WTC11 (cell line): ENCODE results near the gene NNMT. TPM values are rescaled to one million over a fixed set of nuclear protein-coding genes. Genes with fewer than 3 reads are reported as not detected.

Experiments used
- ATAC-seq: fragments of 200-7000 bp; cut with Tn5 transposase; 2 replicates; pipeline ENCODE4 v1.10.0; 2021; ENCODE audit warnings: mild to moderate bottlenecking, moderate library complexity
- CTCF ChIA-PET: fragments of 300-600 bp; sonication (Branson Sonifier 250); formaldehyde crosslinking; loops from one replicate; lab custom pipeline; 2021; ENCODE audit warnings: antibody characterized with exemption; lab: Charles Lee
- POLR2A ChIA-PET: fragments of 350-600 bp; sonication (Branson Sonifier 250); formaldehyde crosslinking; loops from one replicate; lab custom pipeline; 2021; ENCODE audit warnings: antibody characterized with exemption; lab: Charles Lee
- DNase-seq: peaks from one replicate; pipeline ENCODE4 v3.0.0; 2021; ENCODE audit warnings: low spot score
- H3K27ac Mint-ChIP-seq: 2 replicates; pipeline ENCODE4 v1.8.0; 2021; ENCODE audit warnings: mixed read lengths
- H3K27me3 Mint-ChIP-seq: 2 replicates; pipeline ENCODE4 v1.8.0; 2021; ENCODE audit warnings: low read depth, mild to moderate bottlenecking, moderate library complexity, mixed read lengths
- H3K36me3 Mint-ChIP-seq: 2 replicates; pipeline ENCODE4 v1.8.0; 2021; ENCODE audit warnings: mixed read lengths
- H3K4me1 Mint-ChIP-seq: 2 replicates; pipeline ENCODE4 v1.8.0; 2022; ENCODE audit warnings: mixed read lengths
- H3K4me3 Mint-ChIP-seq: 2 replicates; pipeline ENCODE4 v1.8.0; 2021; ENCODE audit warnings: mild to moderate bottlenecking, moderate library complexity, mixed read lengths
- H3K9me3 Mint-ChIP-seq: 2 replicates; pipeline ENCODE4 v1.8.0; 2021; ENCODE audit warnings: mixed read lengths
- ATF2 ChIP-seq: sonication (generic); formaldehyde crosslinking; IDR thresholded peaks from 2 replicates; pipeline ENCODE4 v1.8.1; 2022; ENCODE audit warnings: low read depth, missing genetic modification reagents, borderline replicate concordance
- ATF3 ChIP-seq: sonication (generic); formaldehyde crosslinking; conservative IDR thresholded peaks from 2 replicates; pipeline ENCODE4 v1.8.1; 2022; ENCODE audit warnings: mild to moderate bottlenecking, missing genetic modification reagents
- CREB1 ChIP-seq: sonication (generic); formaldehyde crosslinking; IDR thresholded peaks from 2 replicates; pipeline ENCODE4 v1.8.0; 2023; ENCODE audit warnings: mild to moderate bottlenecking, missing genetic modification reagents
- E2F1 ChIP-seq: sonication (generic); formaldehyde crosslinking; IDR thresholded peaks from 2 replicates; pipeline ENCODE4 v1.8.0; 2022; ENCODE audit warnings: mild to moderate bottlenecking, missing genetic modification reagents
- E2F4 ChIP-seq: sonication (generic); formaldehyde crosslinking; IDR thresholded peaks from 2 replicates; pipeline ENCODE4 v1.8.1; 2022; ENCODE audit warnings: low read depth, mild to moderate bottlenecking, moderate library complexity, missing genetic modification reagents, borderline replicate concordance
- ESRRA ChIP-seq: sonication (generic); formaldehyde crosslinking; IDR thresholded peaks from 2 replicates; pipeline ENCODE4 v1.8.1; 2022; ENCODE audit warnings: mild to moderate bottlenecking, missing genetic modification reagents, borderline replicate concordance
- GABPB1 ChIP-seq: sonication (generic); formaldehyde crosslinking; IDR thresholded peaks from 2 replicates; pipeline ENCODE4 v1.8.1; 2023; ENCODE audit warnings: mild to moderate bottlenecking, missing genetic modification reagents
- GTF2I ChIP-seq: fragments of 250-450 bp; sonication (Bioruptor Pico); conservative IDR thresholded peaks from 2 replicates; pipeline ENCODE4 v1.4.0; 2021; ENCODE audit warnings: mild to moderate bottlenecking
- HMGXB4 ChIP-seq: sonication (generic); formaldehyde crosslinking; IDR thresholded peaks from 2 replicates; pipeline ENCODE4 v1.8.1; 2023; ENCODE audit warnings: mild to moderate bottlenecking, moderate library complexity, missing genetic modification reagents
- KAT7 ChIP-seq: sonication (generic); formaldehyde crosslinking; IDR thresholded peaks from 2 replicates; pipeline ENCODE4 v1.8.1; 2023; ENCODE audit warnings: missing genetic modification reagents, mild to moderate bottlenecking, borderline replicate concordance
- MXD4 ChIP-seq: fragments of 250-450 bp; sonication (Bioruptor Pico); IDR thresholded peaks from 2 replicates; pipeline ENCODE4 v1.8.0; 2021; ENCODE audit warnings: mild to moderate bottlenecking, moderate library complexity, borderline replicate concordance
- MYBL2 ChIP-seq: sonication (generic); formaldehyde crosslinking; IDR thresholded peaks from 2 replicates; pipeline ENCODE4 v1.8.1; 2023; ENCODE audit warnings: mild to moderate bottlenecking, moderate library complexity, missing genetic modification reagents
- NFYB ChIP-seq: sonication (generic); formaldehyde crosslinking; conservative IDR thresholded peaks from 2 replicates; pipeline ENCODE4 v1.8.0; 2022; ENCODE audit warnings: low read depth, missing genetic modification reagents
- OVOL2 ChIP-seq: fragments of 250-450 bp; sonication (Bioruptor Pico); IDR thresholded peaks from 2 replicates; pipeline ENCODE4 v1.9.0; 2021; ENCODE audit warnings: mild to moderate bottlenecking, borderline replicate concordance
- PREB ChIP-seq: sonication (generic); formaldehyde crosslinking; IDR thresholded peaks from 2 replicates; pipeline ENCODE4 v1.8.1; 2022; ENCODE audit warnings: mild to moderate bottlenecking, missing genetic modification reagents, moderate library complexity, borderline replicate concordance
- PRRX2 ChIP-seq: fragments of 250-450 bp; sonication (Bioruptor Pico); IDR thresholded peaks from 2 replicates; pipeline ENCODE4 v1.8.0; 2021; ENCODE audit warnings: mild to moderate bottlenecking
- TEAD4 ChIP-seq: sonication (generic); formaldehyde crosslinking; IDR thresholded peaks from 2 replicates; pipeline ENCODE4 v1.8.0; 2022; ENCODE audit warnings: mild to moderate bottlenecking, missing genetic modification reagents
- ZBTB21 ChIP-seq: sonication (generic); formaldehyde crosslinking; IDR thresholded peaks from 2 replicates; pipeline ENCODE4 v1.8.1; 2023; ENCODE audit warnings: mild to moderate bottlenecking, missing genetic modification reagents, borderline replicate concordance
- ZMAT4 ChIP-seq: fragments of 250-450 bp; sonication (Bioruptor Pico); IDR thresholded peaks from 2 replicates; pipeline ENCODE4 v1.9.0; 2021; ENCODE audit warnings: mild to moderate bottlenecking
- ZNF121 ChIP-seq: sonication (generic); formaldehyde crosslinking; IDR thresholded peaks from 2 replicates; pipeline ENCODE4 v1.8.0; 2023; ENCODE audit warnings: missing genetic modification reagents
- ZNF232 ChIP-seq: sonication (generic); formaldehyde crosslinking; IDR thresholded peaks from 2 replicates; pipeline ENCODE4 v1.8.0; 2022; ENCODE audit warnings: mild to moderate bottlenecking, missing genetic modification reagents
- ZNF263 ChIP-seq: sonication (generic); formaldehyde crosslinking; IDR thresholded peaks from 2 replicates; pipeline ENCODE4 v1.8.1; 2022; ENCODE audit warnings: low read depth, mild to moderate bottlenecking, moderate library complexity, missing genetic modification reagents
- ZNF423 ChIP-seq: fragments of 250-450 bp; sonication (Bioruptor Pico); IDR thresholded peaks from 2 replicates; pipeline ENCODE4 v2.1.2; 2022; ENCODE audit warnings: mild to moderate bottlenecking, moderate library complexity
- ZNF671 ChIP-seq: fragments of 250-450 bp; sonication (Bioruptor Pico); IDR thresholded peaks from 2 replicates; pipeline ENCODE4 v1.8.0; 2021; ENCODE audit warnings: mild to moderate bottlenecking
- total RNA-seq: library from RNA; stranded (reverse); gene quantifications from 3 replicates; pipeline ENCODE4 v1.2.3, GENCODE V29; 2021

Gene NNMT
- total RNA-seq, 1 experiment from 2014 or later, result 0.50 TPM

GRCh38 chr11:114311946-114312345 is 15.7 kb downstream of the NNMT start:
- POLR2A ChIA-PET, result no interaction called here
- ATAC-seq, result no peak
- DNase-seq, result no peak
- Mint-ChIP-seq H3K4me3 (no peak overlapping the region), H3K9me3 (peaks cover 7% of the 10 kb centered on the region; the same call in 1 of the 2 replicates), H3K27me3 (peaks cover 12% of the 10 kb centered on the region), H3K4me1 (peaks cover 33% of the 10 kb centered on the region), H3K27ac (no peak overlapping the region), H3K36me3 (no peaks in the 10 kb centered on the region)
- CTCF ChIA-PET, result interaction anchor here (1.0 kb wide), 1 partner anchor 51 kb away, joined by 4 read pairs; no protein-coding TSS in a partner anchor
- TF ChIP-seq ATF3 (CRISPR knock-in tag) (no peak), PREB (CRISPR knock-in tag) (no peak), ZNF121 (CRISPR knock-in tag) (no peak), OVOL2 (CRISPR knock-in tag) (no peak), NFYB (no peak), TEAD4 (CRISPR knock-in tag) (no peak), GABPB1 (CRISPR knock-in tag) (no peak), HMGXB4 (no peak), MYBL2 (CRISPR knock-in tag) (no peak), E2F4 (no peak), ZMAT4 (CRISPR knock-in tag) (no peak), ZBTB21 (CRISPR knock-in tag) (no peak), ZNF671 (no peak), GTF2I (CRISPR knock-in tag) (no peak), ATF2 (CRISPR knock-in tag) (no peak)

- POLR2A ChIA-PET, result no interaction called here
- no peak for ATAC-seq
- H3K4me1 Mint-ChIP-seq, result peaks cover 42% of the 10 kb centered on the region
- H3K36me3 Mint-ChIP-seq, result no peaks in the 10 kb centered on the region
- CTCF ChIA-PET, result interaction anchor here (1.0 kb wide), 1 partner anchor 26 kb away, joined by 4 read pairs; no protein-coding TSS in a partner anchor
- no peak overlapping the region for H3K4me3 Mint-ChIP-seq
- TF ChIP-seq CREB1, result no peak
- no peak for TF ChIP-seq E2F1 (CRISPR knock-in tag)
- no peak for TF ChIP-seq KAT7 (CRISPR knock-in tag)
- TF ChIP-seq PRRX2, result no peak
- no peak for TF ChIP-seq ESRRA
- TF ChIP-seq ZNF423 (CRISPR knock-in tag), result no peak
- no peak for TF ChIP-seq ZNF263
- no peak for TF ChIP-seq GTF2I (CRISPR knock-in tag)
- no peak for TF ChIP-seq ATF2 (CRISPR knock-in tag)
- TF ChIP-seq ZNF232 (CRISPR knock-in tag), result no peak
- TF ChIP-seq NFYB, result no peak
- no peak for TF ChIP-seq PREB (CRISPR knock-in tag)
- TF ChIP-seq ATF3 (CRISPR knock-in tag), result no peak
- TF ChIP-seq MXD4 (CRISPR knock-in tag), result no peak
- TF ChIP-seq, all 79 proteins: peak for 0
- no peak overlapping the region for H3K27ac Mint-ChIP-seq
- DNase-seq, result no peak
- peaks cover 8% of the 10 kb centered on the region for H3K27me3 Mint-ChIP-seq
- H3K9me3 Mint-ChIP-seq, result 0 out of 2 replicates have a peak, but pooled peaks cover 7% of the 10 kb centered on the region
Measured at GRCh38 chr11:114314096-114314495, 17.9 kb downstream of the NNMT start.
